GM18873 (cell line): Measurements from ENCODE around the gene NRXN3.

Experiments
- ATAC-seq: cut with Tn5 transposase; IDR thresholded peaks from one replicate; pipeline ENCODE4 v1.9.1; 2021; ENCODE audit warnings: mild to moderate bottlenecking, moderate library complexity, moderate number of reproducible peaks; ENCODE audit not compliant: unreplicated experiment, low FRiP score

The NRXN3 gene

DNA sequence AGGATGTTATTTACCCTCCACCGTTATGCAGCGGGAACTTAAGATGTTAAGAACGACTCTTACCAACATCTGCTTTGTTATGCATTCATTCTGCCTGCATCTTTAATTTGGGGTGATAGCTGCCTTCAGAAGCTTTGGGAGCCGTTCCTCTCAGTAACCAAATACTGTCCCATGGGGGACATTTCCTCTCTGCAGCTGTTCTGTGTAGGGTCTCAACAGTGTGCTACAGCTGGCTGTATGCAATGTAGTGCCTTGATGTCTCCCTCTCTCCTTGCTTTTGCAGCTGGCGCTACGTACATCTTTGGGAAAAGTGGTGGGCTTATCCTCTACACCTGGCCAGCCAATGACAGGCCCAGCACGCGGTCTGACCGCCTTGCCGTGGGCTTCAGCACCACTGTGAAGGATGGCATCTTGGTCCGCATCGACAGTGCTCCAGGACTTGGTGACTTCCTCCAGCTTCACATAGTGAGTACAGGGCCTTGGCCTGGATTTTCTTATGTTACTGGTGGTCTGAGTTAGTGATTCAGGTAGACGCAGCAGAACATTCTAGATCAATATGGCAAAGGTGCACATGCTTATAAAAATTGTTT is 1296.9 kb downstream of the NRXN3 start:
- no peak for ATAC-seq

- no peak for ATAC-seq
These were observed 1297.7 kb downstream of the NRXN3 start for GRCh38 chr14:79467835-79468234.

DNA sequence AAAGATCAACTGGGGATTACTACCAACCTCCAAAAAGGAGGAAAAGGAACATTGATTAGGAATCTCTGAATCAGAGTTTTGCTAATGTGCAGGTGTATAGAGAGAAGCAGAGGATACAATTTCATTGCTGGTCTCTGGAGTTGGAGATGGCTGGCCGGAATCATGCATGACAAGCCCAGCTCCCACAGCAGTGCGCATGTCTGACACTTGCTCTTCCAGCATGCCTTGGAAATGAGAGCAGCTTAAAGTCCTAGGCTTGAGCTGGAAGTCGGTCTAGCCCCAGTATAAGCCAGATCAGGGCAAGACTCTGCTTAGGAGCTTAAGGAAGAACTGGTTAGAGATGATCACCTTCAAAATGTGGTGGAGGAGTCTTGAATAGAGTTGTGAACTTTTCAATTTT is 1298.3 kb downstream of the NRXN3 start:
- ATAC-seq, result no peak

DNA sequence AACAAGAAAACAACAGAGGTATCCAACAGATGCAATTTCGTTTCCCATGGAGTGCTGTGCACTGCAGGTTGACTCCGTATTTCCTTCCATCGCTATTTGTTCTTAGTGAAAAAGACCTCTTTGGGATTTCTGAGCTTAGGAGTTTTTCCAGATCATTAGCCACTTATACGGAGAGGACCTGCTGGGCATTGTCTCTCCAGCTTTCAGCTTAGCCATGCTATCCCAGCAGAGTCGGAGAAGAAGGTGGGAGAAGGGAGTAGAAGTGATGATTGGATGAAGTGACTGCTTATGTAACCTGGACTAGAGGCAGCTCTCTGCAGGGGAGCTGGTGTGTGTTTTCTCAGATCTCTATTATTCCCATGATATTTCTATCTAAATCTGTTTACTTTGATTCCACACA is 1303.5 kb downstream of the NRXN3 start:
- ATAC-seq, result no peak

DNA sequence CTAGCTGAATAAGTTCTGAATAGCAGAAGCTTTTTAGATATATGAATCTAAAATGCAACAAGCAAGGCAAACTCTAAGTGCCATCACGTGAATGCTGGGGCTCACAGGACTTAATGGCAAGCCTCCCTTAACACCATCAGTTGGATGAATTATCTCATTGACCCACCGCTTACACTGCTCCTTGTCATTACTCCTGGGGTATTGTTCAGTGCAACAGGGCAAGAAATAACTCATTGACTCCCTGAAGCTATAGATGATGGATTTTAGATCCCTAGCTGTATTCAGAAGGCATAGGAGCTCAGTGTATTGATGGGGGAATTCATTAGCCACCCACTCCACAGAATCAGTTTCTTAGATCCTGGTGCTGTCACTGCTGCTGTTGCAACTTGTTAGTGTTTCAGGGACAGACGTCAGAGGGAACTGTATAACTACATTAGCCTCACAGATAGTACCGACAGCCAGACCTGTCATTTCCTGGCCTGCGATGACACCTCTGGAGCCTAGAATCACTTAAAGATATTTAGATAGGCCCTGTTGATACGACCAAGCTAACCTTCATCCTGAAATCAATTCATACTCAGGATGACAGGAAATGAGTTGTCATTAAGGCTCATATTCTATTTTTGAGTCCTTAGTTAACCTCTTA is 1305.8 kb downstream of the NRXN3 start:
- no peak for ATAC-seq

- ATAC-seq, result no peak
These were observed 1306.4 kb downstream of the NRXN3 start for GRCh38 chr14:79476552-79476951.

GRCh38 chr14:79480212-79480611 is 1310.0 kb downstream of the NRXN3 start:
- no peak for ATAC-seq

DNA sequence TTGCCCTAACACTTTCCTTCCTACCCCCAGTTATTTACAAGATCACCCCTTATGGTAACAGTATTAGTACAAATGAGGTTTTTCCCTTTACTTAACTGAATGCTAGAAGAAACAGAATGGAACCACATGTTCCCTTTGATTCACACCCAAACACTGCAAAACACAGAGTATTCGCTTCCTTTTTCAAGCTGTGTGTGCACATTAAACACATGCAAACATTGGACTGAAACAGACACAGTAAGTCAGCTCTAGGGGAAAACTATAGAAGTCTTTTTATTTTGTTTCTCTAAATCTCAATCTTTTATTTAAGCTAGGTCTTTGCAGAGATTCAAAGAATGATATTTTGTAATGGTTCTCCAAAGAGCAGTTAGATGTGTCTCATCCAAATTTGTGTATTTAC is 1312.7 kb downstream of the NRXN3 start:
- ATAC-seq, result no peak

GRCh38 chr14:79483477-79484388 is 1313.6 kb downstream of the NRXN3 start:
- ATAC-seq, result no peak

DNA sequence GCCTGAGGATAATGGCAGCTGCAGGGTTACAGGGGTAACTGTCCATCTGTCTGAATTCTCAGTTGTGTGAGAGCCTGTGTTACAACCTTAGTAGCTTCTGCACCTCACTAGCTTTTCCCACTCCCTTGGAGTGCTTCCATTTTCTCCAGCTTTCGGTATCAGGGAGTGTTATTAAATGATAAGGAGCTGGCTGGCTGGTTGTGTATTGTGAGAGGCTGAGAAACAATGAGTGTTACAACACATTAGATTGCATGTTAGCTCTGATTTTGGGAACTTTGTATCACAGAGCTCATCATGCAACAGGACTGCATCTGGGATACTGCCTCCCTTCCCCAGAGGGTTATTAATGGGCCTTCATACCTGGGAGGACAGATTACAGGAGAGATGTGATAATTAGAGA is 1317.5 kb downstream of the NRXN3 start:
- ATAC-seq, result no peak

- ATAC-seq, result no peak
These were observed 1321.0 kb downstream of the NRXN3 start for GRCh38 chr14:79491161-79491560.

DNA sequence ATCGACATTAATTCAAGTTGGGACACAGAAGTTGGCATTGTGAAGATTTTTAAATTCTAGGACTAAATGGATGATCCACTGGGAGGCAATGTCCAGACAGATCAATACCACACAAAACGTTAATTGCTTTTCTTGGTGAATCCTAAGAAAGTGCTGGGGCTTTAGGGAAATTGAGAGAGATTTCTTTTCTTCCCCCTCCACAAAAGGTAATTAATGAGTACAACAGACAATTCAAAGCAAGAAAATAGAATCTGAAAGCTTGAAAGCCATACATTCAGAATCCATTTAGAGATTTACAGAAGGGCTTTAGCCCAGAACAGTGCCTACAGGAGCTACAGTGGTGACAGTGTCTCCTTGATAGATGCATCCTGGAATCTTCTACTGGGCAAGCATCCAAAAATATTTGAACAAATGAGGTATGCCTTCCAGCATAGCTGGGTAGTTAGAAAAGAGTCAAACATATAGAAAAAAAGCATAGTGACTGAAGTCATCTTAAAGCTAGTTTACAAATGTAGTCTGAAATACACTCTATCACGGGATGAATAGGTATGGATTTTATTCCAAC is 1323.0 kb downstream of the NRXN3 start:
- no peak for ATAC-seq

- ATAC-seq, result no peak
These were observed 1326.5 kb downstream of the NRXN3 start for GRCh38 chr14:79496701-79497100.

- ATAC-seq, result no peak
These were observed 1330.3 kb downstream of the NRXN3 start for GRCh38 chr14:79500489-79500888.

DNA sequence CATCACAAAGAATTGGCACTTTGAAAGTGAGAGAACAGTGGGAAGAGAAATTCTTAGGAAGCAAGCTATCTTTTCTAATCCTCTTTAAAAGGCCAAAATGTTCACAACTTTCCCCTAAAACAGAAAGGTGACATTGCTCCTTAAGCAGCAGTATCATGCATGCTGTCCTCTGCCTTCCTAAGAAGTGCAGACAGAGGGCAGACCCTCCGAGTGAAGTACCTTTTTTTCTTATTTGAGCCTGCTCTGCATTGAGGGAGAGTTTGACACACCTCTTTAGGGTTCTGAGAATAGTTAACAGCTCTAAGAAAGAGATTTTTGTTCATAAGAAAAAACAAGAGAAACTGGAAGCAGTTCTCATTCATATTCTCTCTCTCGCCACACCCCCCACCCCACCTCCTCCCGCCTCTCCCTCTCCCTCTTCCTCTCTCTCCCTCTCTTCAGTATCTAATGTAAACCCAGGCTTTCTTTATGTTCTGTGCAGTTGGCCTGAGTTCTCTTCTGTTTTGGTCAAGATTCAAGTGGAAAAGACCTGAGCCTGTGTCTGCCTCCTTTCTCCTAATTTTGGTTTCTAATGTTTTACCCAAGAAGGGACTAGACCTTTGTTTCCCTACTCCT is 1332.1 kb downstream of the NRXN3 start:
- ATAC-seq, result no peak

GRCh38 chr14:79502751-79503148 is 1332.6 kb downstream of the NRXN3 start:
- ATAC-seq, result no peak

- no peak for ATAC-seq
These were observed 1340.5 kb downstream of the NRXN3 start for GRCh38 chr14:79510659-79511058.

DNA sequence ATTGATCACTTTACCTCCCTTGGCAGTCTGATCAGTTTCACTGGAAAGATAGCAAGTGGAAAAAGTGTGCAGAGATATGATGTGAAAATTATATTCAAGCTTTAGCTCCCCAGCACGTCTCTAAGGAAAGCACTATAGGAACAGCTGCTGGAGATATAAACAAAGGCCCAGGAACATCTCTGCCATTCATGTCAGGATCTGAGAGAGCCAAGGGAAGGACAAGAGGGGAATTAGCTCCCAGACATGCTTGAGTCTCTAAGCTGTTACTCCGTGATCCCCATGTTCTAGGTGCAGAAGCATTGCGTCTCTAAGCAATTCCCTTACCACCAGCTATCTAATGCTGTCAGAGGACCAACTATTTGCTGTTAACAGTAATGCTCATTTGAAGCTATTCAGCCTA is 1341.0 kb downstream of the NRXN3 start:
- no peak for ATAC-seq

GRCh38 chr14:79513446-79513845 is 1343.3 kb downstream of the NRXN3 start:
- ATAC-seq, result no peak

GRCh38 chr14:79514700-79515099 is 1344.5 kb downstream of the NRXN3 start:
- ATAC-seq, result no peak

DNA sequence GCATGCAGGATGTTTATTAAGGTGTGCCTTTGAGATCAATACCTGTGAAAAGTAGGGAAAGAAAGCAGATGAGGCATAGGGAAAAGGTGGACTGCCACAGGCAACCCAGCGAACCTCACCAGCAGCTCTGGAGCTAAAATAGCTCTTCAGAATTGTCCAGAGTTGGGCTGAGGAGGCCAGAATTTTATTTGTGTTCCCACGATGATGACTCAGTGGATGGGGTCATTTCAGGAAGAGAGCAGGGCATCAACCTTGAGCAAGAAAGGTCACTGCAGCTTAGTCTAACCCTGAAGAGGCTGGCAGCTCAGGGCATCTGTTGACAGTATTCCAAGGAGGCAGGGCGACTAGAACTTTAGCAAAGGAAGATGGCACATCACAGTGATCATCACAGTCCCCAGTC is 1345.0 kb downstream of the NRXN3 start:
- ATAC-seq, result no peak
